SH-SY5Y (cell line): ENCODE measurements around the gene LRFN5.

Source experiments
- GATA2 ChIP-seq: IDR thresholded peaks from 2 replicates; pipeline ENCODE4 v1.6.1; 2011; ENCODE audit warnings: mild to moderate bottlenecking, low read depth, low read length
- GATA3 ChIP-seq: IDR thresholded peaks from 2 replicates; pipeline ENCODE4 v1.6.1; 2011; ENCODE audit warnings: low read depth, mild to moderate bottlenecking, low read length, moderate library complexity

The LRFN5 gene

GRCh38 chr14:41900644-41901043 is 294.0 kb downstream of the LRFN5 start:
- TF ChIP-seq GATA3 (no peak), GATA2 (no peak)

GRCh38 chr14:41901089-41901488 is 294.4 kb downstream of the LRFN5 start:
- TF ChIP-seq GATA2, result no peak
- no peak for TF ChIP-seq GATA3

- TF ChIP-seq GATA2 (no peak), GATA3 (no peak)
Measured at GRCh38 chr14:41905394-41905964, 298.8 kb downstream of the LRFN5 start.

GRCh38 chr14:41913398-41913797 is 306.7 kb downstream of the LRFN5 start:
- TF ChIP-seq GATA2 (no peak), GATA3 (no peak)

GRCh38 chr14:41915732-41916131 is 309.1 kb downstream of the LRFN5 start:
- TF ChIP-seq GATA3 (no peak), GATA2 (no peak)

GRCh38 chr14:41916313-41916712 is 309.6 kb downstream of the LRFN5 start:
- TF ChIP-seq GATA3 (no peak), GATA2 (no peak)

- TF ChIP-seq GATA3 (no peak), GATA2 (no peak)
Measured at GRCh38 chr14:41925409-41925808, 318.7 kb downstream of the LRFN5 start.

GRCh38 chr14:41950428-41951151 is 343.9 kb downstream of the LRFN5 start:
- TF ChIP-seq GATA3 (no peak), GATA2 (no peak)
